Stimulated activated CD4-positive, alpha-beta T cell treated with anti-CD3 and anti-CD28 coated beads, Interleukin-2, amount 100 ng/mL, for 4 hours (primary cell): Measurements from ENCODE around the gene ZNF860.
"Not testable (repeated sequence)": the region's sequence is repeated elsewhere in the genome, so short reads cannot be mapped to it uniquely, and the experiment has no call there.

Source experiments
- DNase-seq: peaks from one replicate; pipeline ENCODE4 v3.0.0-alpha.2; 2020; ENCODE audit warnings: low read depth

ZNF860 gene

GRCh38 chr3:31997500-31997899 lies 15.9 kb downstream of the ZNF860 start:
- DNase-seq = no peak

GRCh38 chr3:31999907-32000439 lies 18.4 kb downstream of the ZNF860 start:
- no peak for DNase-seq

GRCh38 chr3:32000877-32001276 lies 19.3 kb downstream of the ZNF860 start:
- no peak for DNase-seq

GRCh38 chr3:32002561-32003368 lies 21.2 kb downstream of the ZNF860 start:
- no peak for DNase-seq

- DNase-seq = no peak
Measured at GRCh38 chr3:32003380-32003779, 21.8 kb downstream of the ZNF860 start.

- DNase-seq = no peak
Measured at GRCh38 chr3:32004113-32004765, 22.7 kb downstream of the ZNF860 start.

- no peak for DNase-seq
Measured at GRCh38 chr3:32009101-32009500, 27.6 kb downstream of the ZNF860 start.

- DNase-seq = no peak
Measured at GRCh38 chr3:32009957-32010356, 28.4 kb downstream of the ZNF860 start.

- DNase-seq = not testable (repeated sequence)
Measured at GRCh38 chr3:32010699-32011098, 29.1 kb downstream of the ZNF860 start.

- not testable (repeated sequence) for DNase-seq
Measured at GRCh38 chr3:32015638-32016037, 34.1 kb downstream of the ZNF860 start.

GRCh38 chr3:32017286-32017685 lies 35.7 kb downstream of the ZNF860 start:
- DNase-seq = no peak

- DNase-seq = no peak
Measured at GRCh38 chr3:32018757-32019564, 37.4 kb downstream of the ZNF860 start.

GRCh38 chr3:32021155-32021554 lies 39.6 kb downstream of the ZNF860 start:
- no peak for DNase-seq

GRCh38 chr3:32021748-32022147 lies 40.2 kb downstream of the ZNF860 start:
- no peak for DNase-seq

GRCh38 chr3:32022947-32023346 lies 41.4 kb downstream of the ZNF860 start:
- DNase-seq = no peak

GRCh38 chr3:32026593-32026992 lies 45.0 kb downstream of the ZNF860 start:
- no peak for DNase-seq

GRCh38 chr3:32037932-32038267 lies 56.4 kb downstream of the ZNF860 start:
- DNase-seq = no peak

- no peak for DNase-seq
Measured at GRCh38 chr3:32041316-32041715, 59.8 kb downstream of the ZNF860 start.
